ENCODE data around the gene TEX50. TPM values are rescaled to one million over a fixed set of nuclear protein-coding genes. Genes with fewer than 3 reads are reported as not detected.

TEX50 gene
- total RNA-seq, 4 donors from 2014 or later = not detected

Other genes with a start within 250 kb of the TEX50 start
- 100 to 1,000 TPM; 332 to 411 (median 384) TPM for gene PRDX6, start 158.0 kb upstream of the TEX50 start, total RNA-seq
- gene SLC9C2, start 32.3 kb upstream of the TEX50 start, total RNA-seq = not detected
- 1 to 10 TPM in 2 of 4 donors, under 1 TPM in 1, not detected in 1; 0.81 to 4.7 (median 1.0) TPM for gene ANKRD45, start 34.5 kb downstream of the TEX50 start, total RNA-seq
- gene KLHL20, start 79.6 kb downstream of the TEX50 start, total RNA-seq = 10 to 100 TPM; 22.0 to 49.7 (median 36.6) TPM
- gene DARS2, start 189.3 kb downstream of the TEX50 start, total RNA-seq = 1 to 10 TPM; 6.4 to 8.7 (median 7.1) TPM
- gene CENPL, start 189.5 kb downstream of the TEX50 start, total RNA-seq = 1 to 10 TPM; 4.8 to 6.5 (median 6.2) TPM
- gene GAS5, start 232.7 kb downstream of the TEX50 start, total RNA-seq = 100 to 1,000 TPM; 104 to 330 (median 210) TPM
- 10 to 100 TPM in 1 of 4 donors, 1 to 10 TPM in 3; 6.6 to 11.4 (median 8.8) TPM for gene ZBTB37, start 233.0 kb downstream of the TEX50 start, total RNA-seq